ENCODE measurements around the gene KRT73. TPM values are rescaled to one million over a fixed set of nuclear protein-coding genes. Genes with fewer than 3 reads are reported as not detected.
A peak's percentile ranks its signal among the peaks of the same experiment; 100 is the strongest.

KRT73 gene
- not detected in 2 replicates for total RNA-seq (2014; rRNA removed; shearing (Covaris generic))
- not detected in 2 replicates for polyA plus RNA-seq (2014; cell fraction: nucleus; rRNA removed)

DNA sequence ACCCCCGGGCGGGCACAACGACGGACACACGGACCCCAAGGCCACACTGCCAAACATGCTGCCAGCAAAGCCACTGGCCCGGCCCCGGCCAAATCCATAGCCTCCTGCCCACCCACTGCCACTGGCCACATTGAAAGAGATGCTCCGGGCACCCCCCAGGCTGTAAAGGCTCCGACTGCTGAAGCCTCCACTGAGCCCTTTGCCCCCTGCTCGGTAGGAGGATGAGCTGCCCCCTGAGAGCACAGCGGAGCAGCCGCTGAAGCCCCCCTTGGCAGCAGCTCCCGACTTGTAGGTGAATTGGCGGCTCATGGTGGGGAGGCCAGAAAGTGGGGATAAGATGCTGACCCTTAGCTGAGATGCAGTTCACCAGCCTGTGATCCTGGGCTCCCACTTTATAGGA, at the start of gene KRT73:
TSS of gene KRT73 (minus strand) at position 344 of the 400 bp plus-strand sequence. CDS start at position 309, 35 bp downstream.
- DNase-seq (ENCODE audit: extremely low read depth, low read depth) = no peak

GRCh38 chr12:52667931-52668330, 49.6 kb upstream of the KRT73 start:
- DNase-seq (ENCODE audit: extremely low read depth, low read depth) = no peak

DNA sequence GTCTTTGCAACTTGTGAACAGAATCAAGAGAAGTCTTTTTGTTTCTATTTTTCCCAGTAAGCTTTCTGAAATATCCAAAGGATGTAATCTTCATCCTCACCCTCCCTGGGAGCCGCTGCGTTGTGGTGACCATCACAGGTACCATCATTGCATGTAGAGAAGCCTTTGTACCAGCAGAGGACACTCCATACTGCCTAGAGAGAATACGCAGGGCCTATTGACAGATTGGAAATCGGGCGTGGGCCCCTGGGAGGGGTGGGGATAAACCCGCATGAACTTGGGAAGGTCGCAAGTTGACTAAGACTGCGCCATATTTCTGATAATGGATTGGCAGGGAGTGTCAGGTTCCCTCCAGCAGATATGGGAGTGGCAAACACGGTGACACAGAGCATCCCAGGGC, 49.1 kb upstream of the KRT73 start:
- DNase-seq (ENCODE audit: extremely low read depth, low read depth) = peak; percentile 4

- DNase-seq (ENCODE audit: extremely low read depth, low read depth) = no peak
These were observed 48.1 kb upstream of the KRT73 start for GRCh38 chr12:52666471-52666870.

- no peak for DNase-seq (ENCODE audit: extremely low read depth, low read depth)
These were observed 45.1 kb upstream of the KRT73 start for GRCh38 chr12:52663420-52663819.

DNA sequence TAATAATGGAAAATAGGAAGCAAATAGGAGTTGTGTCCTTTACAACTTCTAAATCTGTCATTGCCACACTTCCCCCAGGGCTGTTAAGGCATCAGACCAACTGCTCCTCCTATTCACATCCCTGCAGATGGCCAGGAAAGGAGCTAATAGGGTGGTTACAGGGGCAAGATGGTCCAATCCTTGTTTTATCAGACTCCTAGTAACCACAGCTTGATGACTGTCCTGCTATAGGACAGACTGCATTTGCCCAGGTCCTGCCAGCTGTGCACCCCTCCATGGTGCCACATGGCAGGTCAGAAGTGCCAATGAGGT, 44.5 kb upstream of the KRT73 start:
- no peak for DNase-seq (ENCODE audit: extremely low read depth, low read depth)

DNA sequence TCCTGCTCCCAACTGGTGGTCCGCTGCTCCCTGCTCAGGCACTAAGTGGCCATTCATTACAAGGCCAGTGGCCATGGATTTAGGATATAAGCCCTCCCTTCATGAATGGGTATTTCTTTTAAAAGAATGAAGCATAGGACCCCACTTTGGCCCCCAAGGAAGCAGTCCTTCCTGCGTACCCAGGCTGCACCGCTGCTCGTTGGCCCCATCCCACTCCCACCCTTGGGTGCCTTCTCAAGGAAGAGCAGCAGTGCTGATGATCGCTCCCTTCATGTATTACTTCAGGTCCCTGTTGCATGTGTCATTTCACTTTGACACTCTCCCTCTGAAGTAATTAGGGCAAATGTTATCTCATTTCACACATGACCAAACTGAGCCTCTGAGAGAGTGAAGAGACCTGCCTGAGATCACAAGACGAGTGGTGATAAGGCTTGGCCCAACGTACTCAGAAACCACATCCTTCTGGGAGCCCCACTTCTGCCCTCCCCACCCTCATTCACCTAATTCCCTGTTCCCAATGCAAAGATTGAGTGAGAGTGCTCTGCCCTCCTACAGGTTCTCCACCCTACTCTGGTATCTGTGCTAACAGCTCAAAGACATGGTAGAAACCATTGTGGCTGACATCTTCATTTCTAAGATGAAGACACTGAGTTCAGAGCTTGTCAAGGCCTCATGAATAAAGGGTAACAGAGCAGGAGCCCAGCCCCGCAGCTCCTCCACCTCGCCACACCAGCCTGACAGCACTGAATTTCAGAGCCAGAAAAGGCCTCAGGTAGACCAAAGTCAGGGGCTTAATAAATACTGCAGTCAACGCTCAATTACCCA, 43.9 kb upstream of the KRT73 start:
- no peak for DNase-seq (ENCODE audit: extremely low read depth, low read depth)

DNA sequence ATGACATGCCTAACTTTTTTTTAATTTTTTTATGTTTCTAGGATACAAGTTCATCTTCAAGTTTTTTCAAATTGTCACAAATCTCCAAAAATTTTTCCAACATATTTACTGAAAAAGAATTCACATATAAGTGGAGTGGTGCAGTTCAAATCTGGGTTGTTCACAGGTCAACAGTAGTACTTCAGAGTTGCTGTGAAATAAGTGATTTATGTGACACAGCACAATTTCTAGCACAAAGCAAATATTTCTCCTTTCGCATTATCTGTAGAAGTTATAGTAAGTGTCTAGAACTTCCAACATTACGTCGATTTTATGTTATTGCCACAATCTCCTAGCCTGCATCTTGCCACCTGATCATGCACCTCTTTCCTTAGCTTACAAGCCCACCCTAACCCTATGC, 43.3 kb upstream of the KRT73 start:
- DNase-seq (ENCODE audit: extremely low read depth, low read depth) = no peak

GRCh38 chr12:52660934-52661499, 42.7 kb upstream of the KRT73 start:
- no peak for DNase-seq (ENCODE audit: extremely low read depth, low read depth)

DNA sequence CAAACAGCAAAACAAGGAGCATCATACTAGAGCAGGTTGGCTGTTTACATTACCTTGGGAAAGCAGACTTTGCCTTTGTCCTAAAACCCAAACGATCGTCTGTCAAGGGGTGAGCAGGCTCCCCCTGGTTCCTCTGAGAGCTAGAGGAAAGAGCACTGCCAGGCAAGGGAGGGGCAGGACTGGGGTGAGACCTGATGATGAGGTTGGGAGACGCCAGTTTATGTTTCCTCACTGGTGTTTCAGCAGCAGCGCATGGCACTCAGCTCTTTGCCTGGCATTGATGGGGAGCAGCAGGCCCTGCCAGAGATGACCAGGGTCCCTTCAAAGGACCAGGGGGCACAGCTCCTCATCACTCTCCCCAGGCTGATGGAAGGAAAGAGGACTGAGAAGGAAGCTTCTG, 41.6 kb upstream of the KRT73 start:
- DNase-seq (ENCODE audit: extremely low read depth, low read depth) = no peak

DNA sequence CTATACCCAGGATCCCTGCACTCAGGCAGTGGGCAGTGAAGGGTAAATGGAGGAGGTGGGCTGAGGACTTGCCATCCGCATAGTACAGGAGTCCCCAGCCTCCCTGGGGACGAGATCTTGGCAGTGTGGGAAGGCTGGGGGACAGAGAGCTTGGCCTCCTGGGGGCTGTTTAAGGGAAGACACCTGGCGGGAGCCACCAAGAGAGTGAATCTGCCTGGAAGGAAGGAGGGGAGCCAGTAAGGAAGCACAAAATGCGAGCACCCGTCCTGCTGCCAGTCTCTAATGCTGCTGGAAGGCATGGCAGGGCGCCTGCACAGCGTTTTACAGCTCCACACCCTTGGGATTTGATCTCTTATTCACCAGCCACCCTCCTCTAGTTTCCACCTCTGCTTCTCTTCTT, 41.0 kb upstream of the KRT73 start:
- no peak for DNase-seq (ENCODE audit: extremely low read depth, low read depth)

GRCh38 chr12:52658196-52658595, 39.8 kb upstream of the KRT73 start:
- DNase-seq (ENCODE audit: extremely low read depth, low read depth) = no peak

DNA sequence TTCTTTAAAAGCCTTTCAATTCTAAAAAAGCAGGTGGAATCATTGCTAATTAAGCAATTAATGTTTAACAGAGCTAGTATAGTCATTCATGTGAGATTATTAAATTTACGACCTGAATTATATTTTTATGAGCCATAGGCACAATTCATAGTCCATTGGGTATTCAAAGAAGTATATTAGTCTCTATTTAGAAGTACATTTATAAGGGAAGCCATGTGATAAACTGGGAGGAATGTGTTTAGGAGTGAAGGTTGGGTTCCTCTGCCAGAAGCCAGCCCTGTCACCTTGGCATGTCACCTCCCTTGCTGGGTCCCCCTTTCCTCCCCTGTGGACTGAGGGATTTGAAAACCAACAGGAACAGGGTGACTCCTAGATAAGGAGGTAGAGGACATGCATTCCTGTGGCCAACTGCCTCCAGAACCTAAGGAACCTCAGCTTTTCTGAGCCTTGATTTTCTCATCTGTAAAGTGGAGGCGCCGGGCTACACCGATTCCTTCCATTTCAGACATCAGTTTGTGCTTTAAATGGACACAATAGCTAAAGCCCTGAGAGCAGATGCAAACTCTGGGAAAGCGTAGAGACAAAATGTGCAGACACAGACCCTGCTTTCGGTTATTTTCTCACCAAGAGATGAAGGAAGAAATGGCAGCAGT, 39.0 kb upstream of the KRT73 start:
- DNase-seq (ENCODE audit: extremely low read depth, low read depth) = no peak

GRCh38 chr12:52656616-52657015, 38.3 kb upstream of the KRT73 start:
- no peak for DNase-seq (ENCODE audit: extremely low read depth, low read depth)

DNA sequence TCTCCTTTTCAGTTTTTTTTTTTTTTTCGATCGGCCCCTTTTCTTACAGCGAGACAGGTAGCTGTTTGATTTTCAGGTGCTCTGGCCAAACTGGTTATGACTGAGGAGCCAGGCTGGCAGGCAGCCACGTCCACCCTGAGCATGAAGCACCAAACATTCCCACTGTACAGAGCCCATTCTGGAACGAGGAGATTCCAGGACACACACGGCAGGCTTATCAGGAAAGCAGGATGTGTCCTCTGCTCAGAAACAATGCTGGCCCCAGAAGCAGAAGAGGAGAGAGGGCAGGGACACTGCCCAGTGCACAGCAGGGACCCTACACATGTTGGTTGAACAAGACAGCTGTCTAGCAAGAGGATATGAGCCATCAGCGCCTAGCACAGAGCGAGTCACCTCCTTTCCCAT, 37.4 kb upstream of the KRT73 start:
- no peak for DNase-seq (ENCODE audit: extremely low read depth, low read depth)

- no peak for DNase-seq (ENCODE audit: extremely low read depth, low read depth)
These were observed 36.9 kb upstream of the KRT73 start for GRCh38 chr12:52655251-52655650.

- no peak for DNase-seq (ENCODE audit: extremely low read depth, low read depth)
These were observed 33.4 kb upstream of the KRT73 start, which contains the start of gene KRT2 for GRCh38 chr12:52651726-52652261. Gene KRT2, minus strand, starts transcription at chr12:52652211. Its CDS starts 69 bp downstream, at chr12:52652142.

- DNase-seq (ENCODE audit: extremely low read depth, low read depth) = no peak
These were observed 32.2 kb upstream of the KRT73 start for GRCh38 chr12:52650520-52651081.

- DNase-seq (ENCODE audit: extremely low read depth, low read depth) = no peak
These were observed 30.7 kb upstream of the KRT73 start for GRCh38 chr12:52649066-52649465.

- no peak for DNase-seq (ENCODE audit: extremely low read depth, low read depth)
These were observed 29.7 kb upstream of the KRT73 start for GRCh38 chr12:52648012-52648550.

- DNase-seq (ENCODE audit: extremely low read depth, low read depth) = no peak
These were observed 29.2 kb upstream of the KRT73 start for GRCh38 chr12:52647601-52648000.

Measured in NCI-H460 (cell line).